Measurements from ENCODE around the gene ZNF511. TPM values are rescaled to one million over a fixed set of nuclear protein-coding genes. Genes with fewer than 3 reads are reported as not detected.

Gene ZNF511
- total RNA-seq, 1 donor from 2014 or later: 25.5 TPM

DNA sequence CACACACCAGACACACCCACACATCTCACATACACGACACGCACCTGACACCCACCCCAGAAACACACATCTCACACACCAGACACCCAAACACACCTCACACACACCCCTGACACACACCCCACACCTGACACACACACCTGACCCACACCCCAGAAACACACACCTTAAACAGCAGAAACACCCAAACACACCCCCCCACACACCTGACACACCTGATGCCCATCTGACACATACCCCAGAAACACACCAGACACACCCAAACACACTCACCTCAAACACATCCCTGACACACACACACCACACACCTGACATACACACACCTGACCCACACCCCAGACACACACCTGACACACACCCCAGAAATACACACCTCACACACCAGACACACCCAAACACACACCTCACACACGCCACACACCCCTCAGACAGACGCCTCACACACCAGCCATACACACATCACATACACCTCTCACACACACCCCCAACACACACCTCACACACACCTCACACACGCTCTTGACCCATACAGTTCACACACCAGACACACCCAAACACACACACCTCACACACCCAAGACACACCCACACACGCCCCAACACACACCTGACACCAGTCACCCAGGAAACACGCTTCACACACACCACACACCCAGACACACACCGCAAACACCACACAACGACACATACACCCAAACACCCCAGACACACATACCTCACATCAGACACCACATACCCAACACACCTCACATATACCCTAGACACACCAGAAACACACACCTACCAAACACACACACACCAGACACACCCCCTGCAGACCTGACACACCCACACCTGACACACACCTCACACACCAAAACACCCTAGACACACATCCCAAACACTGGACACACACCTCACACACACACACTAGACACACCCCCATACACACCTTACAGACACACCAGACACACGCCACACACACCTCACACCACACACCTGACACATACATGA is 29.7 kb downstream of the ZNF511 start:
- H3K4me3 ChIP-seq (ENCODE audit: insufficient read depth, low read depth, low read length): no peak overlapping the region
- no peaks in the 10 kb centered on the region for H4K20me1 ChIP-seq (ENCODE audit: insufficient read depth, low read length)
- no peaks in the 10 kb centered on the region for H3K79me2 ChIP-seq (ENCODE audit: insufficient read depth, low read length)
- H3K27me3 ChIP-seq (ENCODE audit: insufficient read depth, low read length): peaks cover 20% of the 10 kb centered on the region
- H3K27ac ChIP-seq (ENCODE audit: low read depth, low read length): no peak overlapping the region
- no peaks in the 10 kb centered on the region for H3K9me3 ChIP-seq (ENCODE audit: insufficient read depth, low read depth, low read length)
- H3K36me3 Mint-ChIP-seq (ENCODE audit: low read depth, unreplicated experiment): peaks cover 1% of the 10 kb centered on the region
- no peak overlapping the region for H3K9ac ChIP-seq (ENCODE audit: low read length)
- no peaks in the 10 kb centered on the region for H3K9me3 Mint-ChIP-seq (ENCODE audit: unreplicated experiment)
- no peak for TF ChIP-seq EZH2 (IDR thresholded peaks at IDR 0.05; ENCODE audit: insufficient read depth, low read length)
- TF ChIP-seq, protein P1, sequence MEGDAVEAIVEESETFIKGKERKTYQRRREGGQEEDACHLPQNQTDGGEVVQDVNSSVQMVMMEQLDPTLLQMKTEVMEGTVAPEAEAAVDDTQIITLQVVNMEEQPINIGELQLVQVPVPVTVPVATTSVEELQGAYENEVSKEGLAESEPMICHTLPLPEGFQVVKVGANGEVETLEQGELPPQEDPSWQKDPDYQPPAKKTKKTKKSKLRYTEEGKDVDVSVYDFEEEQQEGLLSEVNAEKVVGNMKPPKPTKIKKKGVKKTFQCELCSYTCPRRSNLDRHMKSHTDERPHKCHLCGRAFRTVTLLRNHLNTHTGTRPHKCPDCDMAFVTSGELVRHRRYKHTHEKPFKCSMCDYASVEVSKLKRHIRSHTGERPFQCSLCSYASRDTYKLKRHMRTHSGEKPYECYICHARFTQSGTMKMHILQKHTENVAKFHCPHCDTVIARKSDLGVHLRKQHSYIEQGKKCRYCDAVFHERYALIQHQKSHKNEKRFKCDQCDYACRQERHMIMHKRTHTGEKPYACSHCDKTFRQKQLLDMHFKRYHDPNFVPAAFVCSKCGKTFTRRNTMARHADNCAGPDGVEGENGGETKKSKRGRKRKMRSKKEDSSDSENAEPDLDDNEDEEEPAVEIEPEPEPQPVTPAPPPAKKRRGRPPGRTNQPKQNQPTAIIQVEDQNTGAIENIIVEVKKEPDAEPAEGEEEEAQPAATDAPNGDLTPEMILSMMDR (IDR thresholded peaks at IDR 0.05; ENCODE audit: insufficient read depth, low read depth, low read length): no peak
- DNase-seq (ENCODE audit: low read depth) (no peak), FAIRE-seq (no peak)
- peaks cover 10% of the 10 kb centered on the region for H3K4me1 ChIP-seq (ENCODE audit: insufficient read depth, low read length)
- no peak overlapping the region for H3K27ac Mint-ChIP-seq (ENCODE audit: unreplicated experiment)
- no peak overlapping the region for H3K4me3 Mint-ChIP-seq (ENCODE audit: unreplicated experiment)
- H2AFZ ChIP-seq (ENCODE audit: low read depth, low read length): no peak overlapping the region
- H3K4me1 Mint-ChIP-seq (ENCODE audit: low read depth, unreplicated experiment): peaks cover 5% of the 10 kb centered on the region
- H3K4me2 ChIP-seq (ENCODE audit: low read length): no peak overlapping the region
- no peaks in the 10 kb centered on the region for H3K36me3 ChIP-seq (ENCODE audit: insufficient read depth, low read length)
- H3K27me3 Mint-ChIP-seq (ENCODE audit: low read depth, unreplicated experiment): peaks cover 18% of the 10 kb centered on the region

GRCh38 chr10:133339708-133340380 is 31.1 kb downstream of the ZNF511 start:
- no peak for TF ChIP-seq EZH2 (IDR thresholded peaks at IDR 0.05; ENCODE audit: insufficient read depth, low read length)
- TF ChIP-seq, protein P1 (IDR thresholded peaks at IDR 0.05; ENCODE audit: insufficient read depth, low read depth, low read length): no peak
- H3K4me3 ChIP-seq (ENCODE audit: insufficient read depth, low read depth, low read length): no peak overlapping the region
- Mint-ChIP-seq H3K27me3 (ENCODE audit: low read depth, unreplicated experiment) (peaks cover 11% of the 10 kb centered on the region), H3K9me3 (ENCODE audit: unreplicated experiment) (no peaks in the 10 kb centered on the region), H3K36me3 (ENCODE audit: low read depth, unreplicated experiment) (peaks cover 2% of the 10 kb centered on the region), H3K4me3 (ENCODE audit: unreplicated experiment) (no peak overlapping the region), H3K27ac (ENCODE audit: unreplicated experiment) (no peak overlapping the region), H3K4me1 (ENCODE audit: low read depth, unreplicated experiment) (peaks cover 8% of the 10 kb centered on the region)
- DNase-seq (ENCODE audit: low read depth): no peak
- H3K9ac ChIP-seq (ENCODE audit: low read length): no peak overlapping the region
- H3K4me1 ChIP-seq (ENCODE audit: insufficient read depth, low read length): peaks cover 10% of the 10 kb centered on the region
- no peaks in the 10 kb centered on the region for H3K36me3 ChIP-seq (ENCODE audit: insufficient read depth, low read length)
- H2AFZ ChIP-seq (ENCODE audit: low read depth, low read length): no peak overlapping the region
- H3K27me3 ChIP-seq (ENCODE audit: insufficient read depth, low read length): peaks cover 20% of the 10 kb centered on the region
- no peaks in the 10 kb centered on the region for H4K20me1 ChIP-seq (ENCODE audit: insufficient read depth, low read length)
- H3K4me2 ChIP-seq (ENCODE audit: low read length): no peak overlapping the region
- H3K9me3 ChIP-seq (ENCODE audit: insufficient read depth, low read depth, low read length): no peaks in the 10 kb centered on the region
- no peaks in the 10 kb centered on the region for H3K79me2 ChIP-seq (ENCODE audit: insufficient read depth, low read length)
- no peak for FAIRE-seq
- no peak overlapping the region for H3K27ac ChIP-seq (ENCODE audit: low read depth, low read length)
